Uterus (tissue), 2 donors: ENCODE measurements around the gene STAMBP.

Experiments
- CTCF ChIP-seq, 4 experiments: fragments of 200-600 bp in 2 of 4; fragments of 450-650 bp in 2 of 4; sonication (generic) in 2 of 4; IDR thresholded peaks; one replicate each; pipeline ENCODE4 v1.5.1; 2016 to 2019; ENCODE audit warnings: antibody characterized with exemption in 4 of 4, mild to moderate bottlenecking in 2 of 4, moderate library complexity in 1 of 4
- POLR2A ChIP-seq, 2 donors: fragments of 450-650 bp; IDR thresholded peaks; one replicate each; pipeline ENCODE4 v1.6.1; 2016; ENCODE audit warnings: antibody characterized with exemption in 2 of 2, mild to moderate bottlenecking in 1 of 2, moderate library complexity in 1 of 2

GRCh38 chr2:73919596-73920228, 91.0 kb downstream of the STAMBP start:
- no peak for TF ChIP-seq CTCF (IDR thresholded peaks at IDR 0.05)
- no peak for TF ChIP-seq POLR2A (IDR thresholded peaks at IDR 0.05)
